ENCODE measurements around the gene GPR135. TPM values are rescaled to one million over a fixed set of nuclear protein-coding genes. Genes with fewer than 3 reads are reported as not detected.
A peak's percentile ranks its signal among the peaks of the same experiment; 100 is the strongest.

GPR135 gene
- total and polyA plus RNA-seq, 2 of the 13 experiments (the other 11 are each of a cell fraction or from before 2014, with no cell fraction given): 0.46 to 1.3 TPM

- Histone ChIP-seq H3K79me2 (ENCODE audit: insufficient read depth, low read length) (no peaks in the 10 kb centered on the region), H3K27ac (ENCODE audit: extremely low read length, insufficient read depth, low read length) (peak overlapping the region; percentile 64), H2AFZ (ENCODE audit: low read length) (no peak overlapping the region), H3K9ac (ENCODE audit: insufficient read depth, low read depth, low read length) (peak overlapping the region; percentile 71), H3K36me3 (replicated peaks in 1 of 2; ENCODE audit: control insufficient read depth in 1 of 2, insufficient read depth in 2 of 2, low read length in 2 of 2) (peaks cover 0 to 6% of the 10 kb centered on the region in 2 experiments; a peak in 1 of 5 replicates), H3K4me3 (replicated peaks in 1 of 3; ENCODE audit: insufficient read depth in 1 of 3, low read depth in 2 of 3, low read length in 3 of 3) (peak overlapping the region; percentile 53 to 77 (median 77)), H3K4me2 (ENCODE audit: low read depth, low read length) (peak overlapping the region; percentile 86), H3K9me3 (ENCODE audit: low read length) (no peaks in the 10 kb centered on the region), H4K20me1 (ENCODE audit: insufficient read depth, low read length) (no peaks in the 10 kb centered on the region), H3K27me3 (ENCODE audit: control insufficient read depth in 1 of 2, insufficient read depth in 2 of 2, low read length in 2 of 2) (no peaks in the 10 kb centered on the region), H3K4me1 (ENCODE audit: insufficient read depth, low read length) (peaks cover 22% of the 10 kb centered on the region)
- WGBS (ENCODE audit: low lambda C conversion rate): 3% methylated on average over 8 of the region's 105 CpGs
- ChIA-PET POLR2A (interaction anchor here (1.4 to 2.0 kb wide), 2 partner anchors 12 to 19 kb away, joined by 3 to 18 read pairs; partner anchors contain the start of genes JKAMP and L3HYPDH), CTCF (ENCODE audit: low intra/inter-chr PET ratio, low total read pairs) (no interaction called here)
- in situ Hi-C loops (cut with HindIII; ENCODE audit: extremely low pct_ligation_motif_present, low pct_unique_long_range_greater_than_20kb): no loop called here
- FAIRE-seq: no peak
- peak; percentile 24 for DNase-seq (ENCODE audit: low spot score)
- peak; percentile 85 for ATAC-seq
- intact Hi-C loops (cut with micrococcal nuclease; ENCODE audit: unreplicated experiment): loop anchor here (1.0 kb wide), 1 partner anchor 20 kb away; the partner anchor contains the start of genes JKAMP and L3HYPDH
- BruUV-seq (replicated peaks): no TSS peak
- TF ChIP-seq PAWR (CRISPR knock-in tag; IDR thresholded peaks at IDR 0.05; ENCODE audit: borderline replicate concordance) (0 out of 2 replicates have a peak, but pooled peaks have one; percentile 48), ZNF441 (CRISPR knock-in tag; IDR thresholded peaks at IDR 0.05; ENCODE audit: borderline replicate concordance) (peak; percentile 60; the same call in 1 of the 2 replicates), SAFB2 (CRISPR knock-in tag; IDR thresholded peaks at IDR 0.05; ENCODE audit: borderline replicate concordance, low read depth) (0 out of 2 replicates have a peak, but pooled peaks have one; percentile 28), DMAP1 (CRISPR knock-in tag; IDR thresholded peaks at IDR 0.05) (peak; percentile 25; the same call in 1 of the 2 replicates), JDP2 (CRISPR knock-in tag; IDR thresholded peaks at IDR 0.05; ENCODE audit: borderline replicate concordance) (peak; percentile 53; the same call in 1 of the 2 replicates), RBFOX2 (IDR thresholded peaks at IDR 0.05; ENCODE audit: low read depth, low read length) (peak; percentile 28; the same call in 1 of the 2 replicates), SMC3 (IDR thresholded peaks at IDR 0.05; ENCODE audit: low read length) (no peak), ZBTB2 (CRISPR knock-in tag; IDR thresholded peaks at IDR 0.05; ENCODE audit: low read depth) (peak; percentile 60; the same call in 1 of the 2 replicates), ZNF34 (CRISPR knock-in tag; IDR thresholded peaks at IDR 0.05; ENCODE audit: borderline replicate concordance) (0 out of 2 replicates have a peak, but pooled peaks have one; percentile 33), ZIK1 (CRISPR knock-in tag; IDR thresholded peaks at IDR 0.05; ENCODE audit: borderline replicate concordance, low read depth) (peak; percentile 85; the same call in 1 of the 2 replicates), HOXA3 (CRISPR knock-in tag; IDR thresholded peaks at IDR 0.05) (peak; percentile 4; the same call in 1 of the 2 replicates), ZNF687 (CRISPR knock-in tag; IDR thresholded peaks at IDR 0.05) (peak; percentile 76), ZMYM4 (CRISPR knock-in tag; IDR thresholded peaks at IDR 0.05) (0 out of 2 replicates have a peak, but pooled peaks have one; percentile 6), HIVEP1 (CRISPR knock-in tag; IDR thresholded peaks at IDR 0.05) (no peak), THAP7 (CRISPR knock-in tag; IDR thresholded peaks at IDR 0.05) (0 out of 2 replicates have a peak, but pooled peaks have one; percentile 45), MYC (CRISPR knock-in tag; IDR thresholded peaks at IDR 0.05; ENCODE audit: borderline replicate concordance) (peak; percentile 44; the same call in 1 of the 2 replicates), ZBTB38 (CRISPR knock-in tag; IDR thresholded peaks at IDR 0.05) (0 out of 2 replicates have a peak, but pooled peaks have one; percentile 5)
Observed at GRCh38 chr14:59464486-59465315, 479 bp downstream of the GPR135 start.

Measured in HepG2 (cell line).